ENCODE results near the gene CDR2.
A peak's percentile ranks its signal among the peaks of the same experiment; 100 is the strongest.

CDR2 gene

DNA sequence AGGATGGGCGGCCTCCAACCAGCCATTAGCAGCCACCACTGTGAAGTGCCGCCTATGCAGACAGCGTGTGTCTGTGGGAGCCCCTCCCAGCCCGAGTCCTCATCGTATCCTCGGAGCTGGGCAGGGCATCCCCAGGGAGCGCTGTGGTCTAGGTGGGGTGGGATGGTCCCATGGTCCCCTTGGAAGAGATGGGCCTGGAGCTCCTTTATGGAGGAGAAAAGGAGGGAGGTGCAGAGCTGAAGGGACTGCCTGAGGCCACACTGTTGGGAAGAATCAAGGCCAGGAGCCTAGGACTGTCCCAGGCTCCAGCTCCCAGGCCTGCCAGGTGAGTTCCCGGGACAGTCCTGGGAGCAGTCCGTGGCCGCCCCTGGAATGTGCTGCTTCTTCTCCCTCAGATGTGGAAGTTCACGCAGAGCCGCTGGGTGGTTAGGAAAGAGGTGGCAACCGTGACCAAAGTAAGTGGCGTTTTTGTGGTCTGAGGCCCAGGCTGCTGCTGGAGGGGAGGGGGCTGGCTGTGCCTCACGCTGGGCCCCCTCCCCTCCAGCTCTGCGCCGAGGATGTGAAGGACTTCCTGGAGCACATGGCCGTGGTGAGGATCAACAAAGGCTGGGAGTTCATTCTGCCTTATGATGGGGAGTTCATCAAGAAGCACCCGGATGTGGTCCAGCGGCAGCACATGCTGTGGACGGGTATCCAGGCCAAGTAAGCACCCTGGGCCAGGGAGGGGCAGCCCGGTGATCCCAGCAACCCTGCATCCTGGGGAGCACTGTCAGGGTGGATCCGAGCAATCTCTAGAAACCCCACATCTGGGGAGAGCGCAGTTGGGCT lies 50.2 kb downstream of the CDR2 start:
- no peak for DNase-seq

DNA sequence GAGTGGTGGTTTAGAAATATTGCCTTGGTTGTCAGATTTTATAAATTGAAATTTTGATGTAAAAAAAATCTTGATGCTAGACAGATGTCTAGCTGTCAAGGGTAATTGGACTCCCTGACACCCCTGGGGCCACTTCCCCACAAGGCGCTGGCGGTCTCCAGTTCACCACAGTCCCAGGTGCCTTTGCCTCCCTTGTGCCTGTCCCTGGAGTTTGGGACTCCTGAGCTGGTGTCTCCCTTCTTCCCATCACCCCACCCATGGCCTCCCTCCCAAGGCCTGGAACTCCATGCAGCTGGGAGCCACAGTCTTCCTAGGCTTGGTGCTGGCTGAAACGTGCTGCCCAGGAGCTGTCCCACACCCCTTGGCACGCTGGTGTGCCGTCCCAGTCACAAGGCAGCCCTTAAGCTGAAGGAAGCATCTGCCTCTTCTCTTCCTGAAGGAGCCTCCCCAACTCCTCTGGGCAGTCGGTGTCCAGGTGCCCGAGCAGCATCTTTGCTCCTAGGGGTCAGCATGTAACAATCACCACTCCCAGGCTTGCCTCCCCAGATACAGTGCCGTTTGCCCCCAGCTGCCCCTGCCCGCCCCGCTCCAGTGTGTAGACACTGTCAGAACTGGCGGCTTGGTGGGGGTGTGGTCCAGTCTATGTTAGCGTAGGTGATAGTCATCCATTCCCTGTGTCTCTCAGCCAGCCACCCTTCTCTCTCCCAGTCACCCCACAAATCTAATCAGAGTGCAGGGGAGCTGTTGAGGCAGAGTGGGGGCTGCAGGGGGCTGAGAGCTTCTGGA lies 51.1 kb downstream of the CDR2 start:
- no peak for DNase-seq

DNA sequence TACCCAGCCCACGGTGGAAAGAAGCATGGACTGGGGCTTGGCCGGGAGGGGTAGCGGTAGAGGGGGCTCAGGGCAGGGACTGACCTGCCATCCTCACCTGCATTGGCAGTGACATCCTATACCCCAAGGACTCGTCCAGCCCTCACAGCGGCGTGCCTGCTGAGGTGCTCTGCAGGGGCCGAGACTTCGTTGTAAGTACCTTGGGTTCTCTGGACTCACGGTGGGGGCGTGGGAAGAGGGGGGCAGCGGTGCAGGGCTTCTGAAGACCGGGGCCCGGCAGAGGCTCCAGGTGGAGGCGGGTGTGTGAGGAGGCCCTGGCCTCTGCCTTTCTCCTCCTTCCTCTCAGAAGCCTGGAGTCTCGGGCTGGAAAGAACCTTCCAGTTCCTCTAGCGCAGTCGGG lies 51.7 kb downstream of the CDR2 start:
- no peak for DNase-seq

DNA sequence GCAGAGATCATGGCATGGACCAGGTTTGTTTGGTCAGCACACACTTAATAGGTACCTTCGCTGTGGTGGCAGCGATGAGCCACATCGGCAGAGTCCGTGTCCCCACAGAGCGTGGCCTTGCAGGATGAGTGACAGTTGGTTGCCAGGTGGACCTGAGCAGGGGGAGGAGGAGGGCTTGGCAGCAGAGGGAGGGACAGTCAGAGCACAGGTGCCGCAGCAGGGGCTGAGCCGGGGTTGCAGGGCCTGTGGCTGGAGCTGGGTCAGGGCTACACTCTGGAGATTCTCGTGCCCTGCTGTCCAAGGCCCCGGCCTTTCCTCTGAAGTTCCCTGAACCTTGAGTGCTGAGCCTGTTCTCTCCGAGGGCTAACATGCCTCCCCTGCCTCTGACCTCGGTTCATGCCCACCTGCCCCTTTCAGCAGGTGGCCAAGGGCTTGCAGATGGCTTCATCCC lies 52.4 kb downstream of the CDR2 start:
- no peak for DNase-seq

DNA sequence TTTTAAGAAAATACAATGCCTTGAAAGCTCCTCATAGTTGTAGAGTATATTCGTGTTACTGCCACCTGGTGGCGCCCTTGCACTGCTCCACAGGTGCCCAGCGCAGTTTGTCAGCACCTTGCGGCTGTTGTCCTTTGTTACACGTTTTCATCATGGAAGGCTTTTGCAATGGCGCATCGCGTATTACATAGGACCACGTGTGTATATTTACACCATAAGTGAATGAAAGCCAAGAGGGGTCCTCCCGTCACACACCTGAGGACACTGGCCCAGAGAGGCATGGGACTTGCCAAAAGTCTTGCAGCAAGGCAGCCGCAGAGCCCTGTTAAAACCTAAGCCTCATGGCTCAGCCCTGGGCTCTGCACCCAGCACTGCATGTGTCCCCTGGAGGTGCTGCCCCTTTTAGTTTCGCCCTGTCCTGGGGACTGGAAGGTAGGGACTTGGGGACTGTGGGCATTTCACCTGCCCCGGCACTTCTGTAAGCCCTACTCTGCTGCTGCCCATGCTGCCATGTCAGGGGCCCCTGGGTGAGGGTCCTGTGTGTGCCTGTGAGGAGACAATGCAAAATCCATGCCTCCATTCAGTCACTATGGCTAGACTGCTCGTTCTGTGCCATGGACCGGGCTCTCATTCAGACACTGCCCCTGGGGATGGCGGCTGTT lies 52.9 kb downstream of the CDR2 start:
- peak; percentile 77 to 87 (median 82) for DNase-seq

DNA sequence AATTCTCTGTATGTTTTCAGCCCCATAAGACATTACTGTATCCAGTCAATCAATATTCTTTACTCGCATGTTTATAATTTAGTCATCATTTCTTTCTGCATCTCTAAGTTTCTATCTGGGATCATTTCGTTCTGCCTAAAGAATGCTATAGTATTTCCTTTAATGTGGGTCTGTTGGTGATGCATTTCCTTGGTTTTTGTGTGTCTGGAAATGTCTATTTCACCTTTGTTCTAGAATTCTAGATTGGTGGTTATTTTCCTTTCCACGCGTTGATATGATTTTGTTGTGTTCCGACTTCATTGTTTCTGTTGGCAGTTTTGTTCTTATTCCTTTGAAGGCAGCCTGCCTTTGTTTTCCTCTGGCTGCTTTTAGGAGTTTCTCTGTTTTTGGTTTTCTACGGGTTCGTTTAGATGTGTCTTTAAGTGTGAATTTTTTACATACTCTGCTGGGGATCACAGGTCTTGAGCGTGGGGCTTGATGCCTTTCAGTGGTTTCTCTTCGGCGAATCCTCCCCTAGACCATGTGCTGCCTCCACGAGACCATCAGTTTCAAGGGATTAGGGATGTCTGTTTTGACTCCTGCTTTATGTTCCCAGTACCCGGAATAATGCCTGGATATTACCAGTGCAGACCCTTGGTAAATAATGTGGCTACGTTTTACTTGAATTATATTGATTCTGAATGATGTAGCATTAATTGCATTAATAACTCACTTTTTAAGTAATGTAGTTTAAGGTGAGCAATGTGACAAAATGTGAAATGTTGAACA lies 53.7 kb downstream of the CDR2 start:
- DNase-seq: no peak

DNA sequence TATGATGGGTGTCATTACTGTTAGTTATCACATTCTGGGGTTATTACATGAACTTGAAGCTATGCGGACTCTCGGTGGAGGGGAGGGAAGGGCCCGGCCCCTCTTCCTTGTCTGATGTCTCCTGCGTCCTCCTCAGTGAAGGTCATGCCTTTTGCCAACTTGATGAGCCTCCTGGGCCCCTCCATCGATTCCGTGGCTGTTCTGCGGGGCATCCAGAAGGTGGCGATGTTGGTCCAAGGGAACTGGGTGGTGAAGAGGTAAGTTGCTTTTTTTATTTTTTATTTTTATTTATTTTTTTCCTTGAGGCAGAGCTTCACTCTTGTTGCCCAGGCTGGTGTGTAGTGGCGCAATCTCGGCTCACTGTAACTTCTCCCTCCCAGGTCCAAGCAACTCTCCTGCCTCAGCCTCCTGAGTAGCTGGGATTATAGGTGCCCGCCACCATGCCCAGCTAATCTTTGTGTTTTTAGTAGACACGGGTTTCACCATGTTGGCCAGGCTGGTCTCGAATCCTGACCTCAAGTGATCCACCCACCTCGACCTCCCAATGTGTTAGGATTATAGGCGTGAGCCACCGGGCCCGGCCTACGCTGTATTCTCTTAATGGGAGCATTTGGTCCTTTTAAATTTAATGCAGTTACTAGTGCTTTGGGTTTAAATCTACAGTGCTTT lies 55.6 kb downstream of the CDR2 start:
- DNase-seq: peak; percentile 52 to 73 (median 71)

DNA sequence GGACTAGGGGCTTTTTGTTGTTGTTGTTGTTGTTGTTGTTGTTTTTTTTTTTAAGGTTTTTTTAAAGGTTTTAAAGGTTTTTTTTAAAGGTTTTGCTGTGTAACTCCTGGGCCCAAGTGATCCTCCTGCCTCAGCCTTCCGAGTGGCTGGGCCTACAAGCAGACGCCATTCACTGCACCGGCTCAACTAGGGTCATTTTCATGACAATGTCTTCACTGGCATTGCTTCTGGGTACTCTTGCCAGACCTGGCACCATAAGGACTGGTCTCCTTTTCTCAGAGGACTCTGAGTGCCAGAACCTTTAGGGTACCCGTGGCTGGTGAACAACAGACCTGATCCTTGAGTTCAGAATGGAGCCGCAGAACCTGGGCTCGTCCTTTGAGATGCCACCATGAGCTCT lies 56.8 kb downstream of the CDR2 start:
- no peak for DNase-seq

DNA sequence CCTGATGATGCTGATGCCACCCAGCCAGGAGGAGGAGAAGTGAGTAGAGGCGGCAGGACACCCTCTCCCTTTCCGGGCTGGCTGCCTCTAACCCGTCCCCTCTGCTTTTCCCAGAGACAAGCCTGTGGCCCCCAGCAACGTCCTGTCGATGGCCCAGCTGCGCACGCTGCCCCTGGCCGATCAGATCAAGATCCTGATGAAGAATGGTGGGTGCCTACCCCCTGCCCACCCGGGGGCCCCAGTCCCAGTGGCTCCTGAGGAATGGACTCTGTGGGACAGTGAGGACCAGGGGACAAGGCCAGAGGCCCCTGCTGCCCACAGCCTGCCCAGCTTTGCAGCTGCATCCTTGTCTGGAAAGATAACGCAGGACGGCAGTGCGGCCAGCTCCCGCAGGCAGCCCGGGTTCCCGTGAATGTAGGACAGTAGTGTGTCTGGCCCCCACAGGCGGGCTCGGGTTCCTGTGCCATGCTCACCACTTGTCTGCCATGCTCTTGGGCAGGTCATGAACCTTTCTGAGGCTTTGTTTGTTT lies 57.4 kb downstream of the CDR2 start:
- DNase-seq: no peak

DNA sequence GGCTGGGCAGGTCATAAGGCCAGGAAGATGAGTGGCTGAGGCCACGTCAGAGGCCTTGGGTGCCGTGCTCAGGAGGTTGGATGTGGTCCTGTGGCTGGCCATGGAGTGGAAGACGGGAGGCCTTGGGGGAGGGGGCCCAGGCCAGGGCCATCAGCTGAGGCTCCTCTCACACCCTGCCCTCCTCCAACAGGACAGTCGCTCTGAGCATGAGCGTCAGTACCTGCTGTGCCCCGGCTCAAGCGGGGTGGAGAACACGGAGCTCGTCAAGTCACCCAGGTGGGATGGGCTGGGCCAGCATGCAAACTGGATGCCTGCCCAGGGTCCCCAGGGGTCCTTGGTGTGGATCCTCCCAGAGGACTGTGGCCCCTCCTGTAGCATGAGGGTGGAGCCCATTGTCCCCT lies 58.0 kb downstream of the CDR2 start:
- no peak for DNase-seq

DNA sequence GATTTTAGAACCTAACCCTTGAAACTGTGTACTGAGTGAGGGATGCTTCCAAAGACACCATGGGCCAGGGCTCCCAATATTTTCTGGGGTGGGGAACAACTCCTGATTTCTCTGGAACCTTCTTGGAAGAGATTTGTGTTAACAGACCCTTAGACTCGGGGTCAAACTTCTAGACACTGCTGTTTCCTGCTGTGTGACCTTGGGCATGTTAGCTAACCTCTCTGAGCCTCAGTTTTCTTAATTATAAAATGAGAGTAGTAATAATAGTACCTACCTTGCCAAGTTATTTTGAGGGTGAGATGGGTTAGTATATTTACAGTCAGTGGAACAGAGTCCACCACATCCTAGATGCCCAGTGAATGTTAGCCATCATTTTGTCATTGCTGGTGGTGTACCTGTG lies 58.4 kb downstream of the CDR2 start:
- no peak for DNase-seq

DNA sequence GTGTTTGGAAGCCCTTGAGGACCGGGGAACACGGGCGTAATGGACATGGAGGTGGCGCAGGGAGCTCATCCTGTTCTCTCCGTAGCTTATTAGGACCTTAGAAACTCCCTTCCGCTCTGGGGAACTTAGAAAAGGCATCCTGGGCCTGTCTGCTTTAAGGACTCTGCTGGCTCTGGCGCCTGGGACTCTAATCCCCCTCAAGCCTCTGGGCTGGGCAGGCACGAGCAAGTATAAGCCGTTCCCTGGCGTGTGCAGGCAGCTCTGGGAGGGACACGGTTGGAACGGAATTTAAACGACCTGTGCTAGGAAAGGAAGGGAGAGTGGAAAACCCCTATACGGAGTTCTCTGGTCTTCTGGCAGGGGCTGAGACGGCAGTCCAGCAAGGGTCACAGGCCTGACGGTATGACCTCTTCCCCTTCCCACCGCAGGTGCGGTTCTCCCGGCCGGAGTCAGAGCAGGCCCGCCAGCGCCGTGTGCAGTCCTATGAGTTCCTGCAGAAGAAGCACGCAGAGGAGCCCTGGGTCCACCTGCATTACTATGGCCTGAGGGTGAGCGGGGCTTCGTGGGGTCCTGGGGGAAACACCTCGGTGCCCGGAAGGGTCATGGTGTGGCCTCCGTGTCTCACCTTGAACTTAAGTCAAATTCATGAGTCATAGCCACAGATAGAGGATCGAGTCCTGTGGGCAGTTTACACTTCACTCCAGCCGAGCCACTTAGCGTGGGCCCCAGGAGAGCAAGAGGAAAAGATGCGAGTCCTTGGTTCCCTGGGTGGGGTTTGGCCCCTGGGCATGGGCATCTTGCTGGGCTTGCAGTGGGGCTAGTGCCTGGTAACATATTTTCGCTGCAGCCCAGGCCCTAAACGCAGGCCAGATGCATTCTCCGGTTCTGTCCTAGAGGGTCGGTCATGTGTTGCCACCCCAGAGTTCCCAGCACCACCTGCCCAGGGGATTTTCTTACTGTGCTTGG lies 59.5 kb downstream of the CDR2 start:
- DNase-seq: no peak

DNA sequence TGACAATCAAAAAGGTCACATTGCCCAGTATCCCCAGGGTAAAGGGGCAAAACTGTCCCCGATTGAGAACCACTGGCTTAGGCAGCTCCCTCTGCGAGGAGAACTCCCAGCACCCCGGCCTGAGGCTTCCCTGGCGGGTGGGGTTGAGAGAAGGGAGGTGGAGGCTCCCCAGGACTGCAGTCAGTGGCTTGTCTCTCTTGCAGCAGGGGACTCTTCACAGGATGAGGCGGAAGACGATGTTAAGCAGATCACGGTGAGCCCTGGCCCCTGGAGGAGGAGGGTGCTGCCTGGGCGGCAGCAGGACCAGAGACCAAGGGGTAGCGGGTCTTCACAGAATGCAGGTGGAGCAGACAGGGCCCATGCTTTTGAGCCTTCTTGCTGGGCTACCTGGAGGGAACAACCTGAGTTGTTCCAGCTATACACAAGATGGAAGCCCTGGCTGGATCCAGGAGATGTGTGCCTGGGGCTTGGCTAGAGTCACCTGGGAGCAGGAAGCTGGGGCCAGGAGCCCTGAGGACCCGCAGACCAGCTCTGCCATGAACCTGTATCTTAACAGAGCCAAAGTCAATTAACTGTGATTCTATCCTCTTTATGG lies 60.4 kb downstream of the CDR2 start:
- no peak for DNase-seq

DNA sequence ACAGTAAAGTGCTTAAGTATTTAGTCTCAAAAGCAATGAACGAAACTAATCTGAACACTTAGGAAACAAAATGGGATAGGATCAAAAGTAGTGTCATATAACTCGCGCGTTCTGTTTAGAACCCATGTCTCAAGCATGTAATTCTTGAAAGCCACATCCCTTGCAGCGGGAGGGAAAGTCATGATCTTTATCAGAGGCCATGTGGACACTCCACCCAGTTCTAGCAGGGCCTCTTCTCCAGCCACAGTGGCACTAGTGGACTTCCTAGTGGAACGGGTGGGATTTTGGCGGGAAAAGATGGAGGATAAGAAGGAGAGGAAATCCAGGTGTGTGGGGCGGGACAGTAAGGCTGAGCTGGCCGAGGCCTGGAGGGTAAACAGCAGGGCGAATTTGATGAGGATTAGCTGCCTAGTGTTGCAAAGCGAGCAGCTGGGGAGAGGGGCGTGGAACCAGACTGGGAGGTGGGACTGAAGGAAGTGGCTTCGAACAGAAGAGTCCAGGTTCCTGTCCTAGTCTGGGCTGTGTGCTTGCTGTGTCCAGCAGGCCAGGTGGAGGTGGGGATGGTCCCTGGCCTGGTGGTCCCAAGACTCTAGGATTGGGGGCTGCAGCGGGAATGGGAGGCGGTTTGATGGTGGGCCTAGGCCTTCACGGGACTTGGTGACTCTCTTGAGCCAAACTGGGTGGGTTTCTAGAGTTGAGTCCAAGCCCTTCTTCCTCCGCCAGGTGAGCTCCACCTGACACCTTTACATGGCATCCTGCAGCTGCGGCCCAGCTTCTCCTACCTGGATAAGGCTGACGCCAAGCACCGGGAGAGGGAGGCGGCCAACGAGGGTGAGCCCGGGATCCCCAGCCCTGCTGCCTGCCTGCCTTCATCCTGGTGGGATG lies 61.3 kb downstream of the CDR2 start:
- no peak for DNase-seq

DNA sequence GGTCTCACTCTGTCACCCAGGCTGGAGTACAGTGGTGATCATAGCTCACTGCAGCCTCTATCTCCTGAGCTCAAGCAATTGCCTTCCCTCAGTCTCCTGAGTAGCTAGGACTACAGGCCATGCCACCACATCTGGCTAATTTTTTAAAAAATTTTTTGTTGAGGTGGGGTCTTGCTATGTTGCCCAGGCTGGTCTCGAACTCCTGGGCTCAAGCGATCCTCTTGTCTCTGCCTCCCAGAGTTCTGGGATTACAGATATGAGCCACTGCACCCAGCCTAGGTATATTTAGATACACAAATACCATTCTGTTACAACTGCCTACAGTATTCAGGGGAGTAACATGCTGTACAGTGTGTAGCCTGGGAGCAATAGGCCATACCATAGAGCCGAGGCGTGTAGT lies 62.9 kb downstream of the CDR2 start:
- DNase-seq: no peak

DNA sequence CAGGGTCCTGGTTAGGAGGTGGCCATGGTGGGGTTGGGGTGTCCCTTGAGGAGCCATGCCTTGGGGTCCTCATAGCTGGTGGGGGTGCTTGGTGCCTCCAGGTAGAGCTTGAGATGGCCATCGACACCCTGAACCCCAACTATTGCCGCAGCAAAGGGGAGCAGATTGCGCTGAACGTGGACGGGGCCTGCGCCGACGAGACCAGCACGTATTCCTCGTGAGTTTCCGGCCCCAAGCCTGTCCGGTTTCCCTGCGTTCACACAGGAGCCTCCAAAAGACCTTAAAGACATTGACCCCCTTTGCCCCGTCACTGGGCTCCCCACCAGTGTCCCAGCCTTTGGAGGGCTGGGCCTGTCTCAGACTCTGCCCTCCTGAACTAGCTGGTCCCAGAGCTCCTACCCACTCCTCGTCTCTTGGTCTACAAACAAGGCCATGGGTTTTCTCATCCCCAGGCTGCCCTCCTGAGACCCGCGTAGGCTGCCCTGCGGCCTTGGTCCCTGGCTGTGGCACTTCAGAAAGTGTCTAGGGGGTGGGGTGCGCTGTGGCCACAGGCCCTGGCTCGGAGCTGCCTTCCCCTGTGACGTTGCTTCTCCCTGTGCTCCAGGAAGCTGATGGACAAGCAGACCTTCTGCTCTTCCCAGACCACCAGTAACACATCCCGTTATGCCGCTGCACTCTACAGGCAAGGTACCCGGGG lies 65.4 kb downstream of the CDR2 start:
- DNase-seq: no peak

DNA sequence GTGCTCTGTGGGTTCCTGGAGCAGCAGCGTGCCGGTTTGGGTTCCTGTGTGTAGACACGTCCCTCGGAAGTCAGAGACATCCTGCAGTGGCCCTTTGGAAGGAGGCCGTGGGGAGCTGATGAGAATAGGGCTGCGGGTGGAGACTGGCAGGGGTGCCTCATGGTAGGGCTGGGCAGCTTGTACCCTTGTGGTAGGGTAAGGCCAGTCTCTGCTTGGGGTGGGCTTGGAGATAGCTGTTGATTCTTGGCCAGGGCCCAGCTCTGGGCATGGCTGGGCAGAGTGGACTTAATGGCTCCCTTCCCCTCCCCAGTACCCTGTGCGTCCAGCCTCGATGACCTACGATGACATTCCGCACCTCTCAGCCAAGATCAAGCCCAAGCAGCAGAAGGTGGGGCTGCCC lies 66.6 kb downstream of the CDR2 start:
- no peak for DNase-seq

DNA sequence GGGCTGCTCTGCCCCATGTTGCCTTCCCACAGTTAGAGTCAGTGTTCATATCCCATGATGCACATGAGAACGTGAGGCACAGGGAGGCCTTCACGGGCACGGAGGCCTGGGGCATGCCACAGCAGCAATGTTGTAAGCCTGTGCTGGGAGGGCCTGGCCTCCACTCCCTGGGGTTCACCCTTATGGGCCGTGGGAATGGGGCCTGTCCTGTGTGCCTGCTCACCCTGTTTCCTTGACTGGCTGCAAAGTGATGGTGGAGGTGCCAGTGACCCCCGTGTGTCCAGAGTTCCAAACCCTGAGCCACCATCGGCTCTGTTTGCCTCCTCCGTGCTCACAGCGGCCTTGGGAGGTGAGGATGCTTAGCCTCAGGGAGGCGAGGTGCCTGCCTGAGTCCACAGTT lies 67.6 kb downstream of the CDR2 start:
- DNase-seq: no peak

DNA sequence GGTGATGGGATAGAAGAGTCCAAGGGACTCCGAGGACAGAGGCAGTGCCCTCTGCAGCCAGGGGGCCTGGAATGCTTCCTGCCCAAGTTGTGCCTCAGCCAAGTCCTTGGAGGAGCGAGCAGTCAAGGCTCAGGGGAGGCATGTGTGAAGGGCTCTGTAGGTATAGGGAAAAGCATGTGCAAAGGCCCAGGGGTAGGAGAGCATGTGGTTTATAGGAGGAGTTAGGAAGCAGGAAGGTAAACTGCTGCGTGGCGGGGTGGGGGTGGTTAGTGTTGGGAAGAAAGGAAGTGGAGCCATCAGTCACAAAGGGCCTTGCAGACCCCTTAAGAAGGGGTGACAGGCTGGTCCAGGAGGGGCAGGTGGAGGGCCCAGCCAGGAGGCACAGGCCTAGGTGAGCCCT lies 70.0 kb downstream of the CDR2 start:
- no peak for DNase-seq

Data from suppressor macrophage (primary cell).